ENCODE measurements around the gene ATXN7L1.
A peak's percentile ranks its signal among the peaks of the same experiment; 100 is the strongest.

ATXN7L1 gene

DNA sequence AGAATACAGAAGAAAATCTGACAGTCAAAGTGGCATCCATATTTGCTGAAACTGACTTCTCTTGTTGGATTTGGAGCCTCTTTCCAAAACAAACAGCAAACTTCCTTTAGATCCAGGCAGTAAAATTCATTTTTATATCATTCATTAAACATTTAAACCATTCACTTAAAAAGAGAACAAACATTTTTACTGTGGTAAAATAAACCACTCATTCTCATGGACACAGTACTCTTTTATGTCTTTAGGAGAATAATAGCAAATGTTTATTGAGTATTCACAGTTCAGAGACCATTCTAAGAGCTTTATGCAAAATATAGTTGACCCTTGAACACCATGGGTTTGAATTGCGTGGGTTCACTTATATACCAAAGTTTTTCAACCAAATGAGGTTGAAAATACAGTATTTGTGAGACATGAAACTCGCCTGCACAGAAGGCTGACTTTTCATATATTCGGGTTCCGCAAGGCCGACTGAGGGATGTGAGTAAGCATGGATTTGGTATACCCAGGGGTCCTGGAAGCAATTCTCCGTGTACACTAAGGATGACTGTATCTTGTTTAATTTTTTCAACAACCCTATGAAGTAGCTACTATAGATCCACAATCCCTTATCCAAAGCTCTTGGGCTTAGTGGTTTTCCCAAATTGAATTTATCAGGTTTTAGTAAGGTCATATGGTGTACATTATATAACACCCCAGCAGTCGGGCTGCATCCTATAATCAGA lies 49.1 kb downstream of the ATXN7L1 start:
- DNase-seq (ENCODE audit: low spot score) = no peak

GRCh38 chr7:105826143-105826542 lies 50.3 kb downstream of the ATXN7L1 start:
- DNase-seq (ENCODE audit: low spot score) = no peak

DNA sequence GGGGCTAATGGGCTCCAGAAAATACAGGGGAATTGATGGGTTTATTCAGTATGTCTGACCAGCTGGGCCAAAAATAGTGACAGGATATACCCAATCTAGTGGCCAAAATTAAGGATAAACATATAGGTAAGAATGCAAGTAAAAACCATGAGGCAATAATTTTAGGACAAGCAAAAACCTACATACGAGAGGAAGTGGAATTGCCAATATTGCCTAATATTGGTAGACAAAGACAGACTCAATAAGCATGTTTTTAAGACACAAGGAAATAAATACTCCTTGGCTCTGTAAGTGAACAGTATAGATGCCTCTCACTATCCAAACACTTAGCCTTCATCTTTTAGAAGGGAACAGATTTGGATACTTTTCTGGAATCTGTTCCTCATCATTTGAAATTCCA lies 51.0 kb downstream of the ATXN7L1 start:
- DNase-seq (ENCODE audit: low spot score) = no peak

GRCh38 chr7:105822806-105823205 lies 53.6 kb downstream of the ATXN7L1 start:
- no peak for DNase-seq (ENCODE audit: low spot score)

DNA sequence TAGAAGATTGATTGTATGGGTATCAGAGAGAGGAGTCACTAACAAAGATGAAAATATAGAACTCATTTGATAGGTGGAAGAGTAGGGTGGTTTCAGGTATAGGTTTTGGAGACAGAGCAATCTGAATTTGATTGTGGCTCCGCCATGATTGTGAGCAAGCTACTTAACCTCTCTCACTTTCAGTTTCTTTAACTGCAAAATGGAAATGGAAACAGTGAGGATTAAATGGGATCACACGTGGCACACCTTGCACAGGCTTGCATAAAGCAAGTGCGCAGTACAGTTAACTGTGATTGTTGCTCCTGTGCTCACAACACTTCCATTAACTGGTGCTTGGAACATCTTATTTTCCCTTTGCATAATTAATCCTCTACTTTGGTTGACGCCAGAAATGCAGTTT lies 54.9 kb downstream of the ATXN7L1 start:
- no peak for DNase-seq (ENCODE audit: low spot score)

- DNase-seq (ENCODE audit: low spot score) = no peak
Measured at GRCh38 chr7:105820363-105821066, 55.9 kb downstream of the ATXN7L1 start.

DNA sequence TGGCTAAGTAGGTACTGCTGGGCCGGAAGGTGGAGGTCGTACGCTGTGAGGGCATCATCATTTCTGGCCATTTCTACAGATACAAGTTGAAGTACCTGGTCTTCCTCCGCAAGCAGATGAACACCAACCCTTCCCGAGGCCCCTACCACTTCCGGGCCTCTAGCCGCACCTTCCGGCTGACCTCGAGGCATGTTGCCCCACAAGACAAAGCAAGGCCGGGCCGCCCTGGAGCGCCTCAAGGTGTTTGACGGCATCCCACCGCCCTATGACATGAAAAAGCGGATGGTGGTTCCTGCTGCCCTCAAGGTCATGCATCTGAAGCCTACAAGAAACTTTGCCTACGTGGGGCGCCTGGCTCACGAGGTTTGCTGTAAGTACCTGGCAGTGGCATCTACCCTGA lies 56.8 kb downstream of the ATXN7L1 start:
- no peak for DNase-seq (ENCODE audit: low spot score)

- no peak for DNase-seq (ENCODE audit: low spot score)
Measured at GRCh38 chr7:105816954-105817615, 59.3 kb downstream of the ATXN7L1 start.

GRCh38 chr7:105816266-105816843 lies 60.0 kb downstream of the ATXN7L1 start:
- DNase-seq (ENCODE audit: low spot score) = no peak

- no peak for DNase-seq (ENCODE audit: low spot score)
Measured at GRCh38 chr7:105815576-105815975, 60.8 kb downstream of the ATXN7L1 start.

- no peak for DNase-seq (ENCODE audit: low spot score)
Measured at GRCh38 chr7:105814481-105814880, 61.9 kb downstream of the ATXN7L1 start.

GRCh38 chr7:105811189-105811847 lies 65.1 kb downstream of the ATXN7L1 start:
- no peak for DNase-seq (ENCODE audit: low spot score)

GRCh38 chr7:105810556-105810955 lies 65.8 kb downstream of the ATXN7L1 start:
- DNase-seq (ENCODE audit: low spot score) = no peak

- DNase-seq (ENCODE audit: low spot score) = no peak
Measured at GRCh38 chr7:105808703-105809590, 67.5 kb downstream of the ATXN7L1 start.

DNA sequence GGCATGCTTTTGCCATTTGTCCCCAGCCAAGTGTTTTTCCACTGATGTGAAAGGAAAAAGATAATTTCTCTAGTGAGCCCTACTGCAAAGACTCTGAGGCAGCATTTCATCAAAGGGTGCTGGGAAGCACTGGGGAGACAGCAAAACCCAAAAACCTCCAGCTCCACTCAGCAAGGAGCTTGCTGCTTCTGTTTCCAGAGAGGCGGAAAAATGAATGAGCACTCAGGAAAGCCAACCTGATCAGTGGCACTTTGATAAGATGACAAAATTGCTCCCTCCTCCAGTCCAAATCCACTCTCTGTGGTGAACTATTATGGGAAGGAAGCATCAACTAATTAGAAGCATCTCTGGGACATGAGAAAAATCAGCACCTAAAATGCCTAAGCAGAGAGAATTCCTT lies 68.2 kb downstream of the ATXN7L1 start:
- DNase-seq (ENCODE audit: low spot score) = no peak

GRCh38 chr7:105807448-105807762 lies 69.0 kb downstream of the ATXN7L1 start:
- no peak for DNase-seq (ENCODE audit: low spot score)

DNA sequence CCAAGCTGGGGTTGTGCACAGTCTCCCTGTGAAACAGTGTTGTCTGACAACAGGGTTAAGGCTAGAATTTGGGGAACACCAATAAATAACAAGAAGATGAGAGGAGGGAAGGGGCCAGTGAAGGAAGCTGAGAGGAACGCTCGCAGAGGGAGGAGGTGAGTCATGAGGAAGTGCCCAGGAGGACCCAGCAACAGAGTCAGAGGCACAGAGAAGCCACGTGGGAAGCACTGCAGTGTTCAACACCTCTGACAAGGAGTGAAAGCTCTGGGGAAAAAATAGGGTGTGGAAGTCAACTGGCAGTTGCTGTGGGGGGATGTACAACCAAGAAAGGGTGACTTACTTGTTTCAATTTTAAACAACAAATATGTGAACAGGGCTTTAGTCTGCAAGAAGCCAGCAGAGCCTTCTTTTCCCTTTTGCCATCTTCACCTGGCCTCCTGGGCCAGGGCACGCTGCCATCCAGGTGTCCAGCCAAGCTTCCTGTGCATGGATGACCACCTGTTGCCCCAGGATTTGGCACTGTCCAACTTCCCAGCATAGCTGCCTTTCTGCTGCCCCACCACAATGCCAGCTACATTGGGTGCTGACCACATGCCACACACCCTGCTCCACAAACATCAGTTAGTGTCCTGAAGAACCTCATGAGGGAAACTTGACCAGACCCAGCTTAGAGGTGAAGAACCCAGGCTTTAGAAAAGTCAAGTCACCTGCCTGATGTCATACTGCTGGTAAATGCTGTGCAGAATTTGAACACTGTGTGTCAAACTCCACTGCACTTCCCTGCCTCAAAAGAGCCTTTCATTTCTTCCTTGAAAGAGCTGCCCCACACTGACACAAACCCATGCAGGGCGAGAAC lies 69.6 kb downstream of the ATXN7L1 start:
- DNase-seq (ENCODE audit: low spot score) = peak; percentile 76

DNA sequence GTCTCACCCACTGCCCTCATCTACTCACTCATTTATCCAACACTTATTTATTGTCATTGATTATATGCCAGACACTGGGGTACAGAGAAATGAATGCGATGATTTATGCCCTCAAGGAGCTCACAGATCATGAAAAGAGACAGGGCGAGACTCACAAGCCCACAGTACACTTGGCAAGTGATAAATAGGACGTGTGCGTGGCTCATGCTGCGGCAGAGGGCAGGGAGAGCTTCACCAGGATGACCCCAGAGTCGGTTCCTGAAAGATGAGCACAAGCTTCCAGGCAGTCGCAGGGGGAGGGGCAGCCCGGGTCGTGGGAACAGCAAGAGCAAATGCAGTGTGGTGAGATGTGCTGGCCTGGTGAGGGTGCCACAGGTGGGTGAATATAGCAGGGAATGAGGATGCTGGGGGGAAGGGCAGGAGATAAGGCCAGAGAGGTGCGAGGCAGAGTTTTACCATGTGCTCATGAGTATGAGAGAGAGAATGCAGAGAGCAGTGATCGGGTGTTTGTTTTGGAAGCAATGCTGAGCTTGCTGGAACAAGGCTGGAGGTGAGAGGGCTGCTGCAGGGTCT lies 70.9 kb downstream of the ATXN7L1 start:
- DNase-seq (ENCODE audit: low spot score) = no peak

DNA sequence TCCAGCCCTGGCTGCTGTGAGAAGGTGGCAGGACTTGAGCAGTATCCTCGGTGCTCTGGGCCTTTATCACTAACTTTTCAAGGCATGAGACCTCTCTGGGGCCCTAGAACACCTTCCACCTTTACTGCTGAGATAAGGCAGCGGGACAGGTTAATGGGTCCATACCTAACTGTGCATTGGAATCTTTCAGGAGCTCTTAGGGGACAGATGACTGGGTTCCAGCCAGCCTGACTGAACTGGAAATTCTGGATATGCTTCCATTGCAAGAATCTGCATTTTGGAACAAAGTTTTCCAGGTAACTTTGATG lies 73.0 kb downstream of the ATXN7L1 start:
- DNase-seq (ENCODE audit: low spot score) = no peak
